Transverse colon (tissue), 4 donors: Measurements from ENCODE around the gene ULBP2.

Experiments used
- EP300 ChIP-seq: sonication (generic); formaldehyde crosslinking; IDR thresholded peaks from one replicate; pipeline ENCODE4 v1.6.1; 2017; ENCODE audit warnings: antibody characterized with exemption, low read depth
- POLR2A ChIP-seq: fragments of 450-650 bp; IDR thresholded peaks from one replicate; pipeline ENCODE4 v1.6.1; 2016; ENCODE audit warnings: antibody characterized with exemption, mild to moderate bottlenecking, moderate library complexity
- POLR2AphosphoS5 ChIP-seq, 3 donors: sonication (generic); formaldehyde crosslinking; IDR thresholded peaks; one replicate each; pipeline ENCODE4 v1.6.1; 2016; ENCODE audit warnings: antibody characterized with exemption in 3 of 3
- TF ChIP-seq, protein P1 (sequence below), 5 experiments: fragments of 200-600 bp in 3 of 5; fragments of 450-650 bp in 2 of 5; sonication (generic) in 3 of 5; IDR thresholded peaks; 1 replicate in 2 of 5; 2 replicates in 3 of 5; pipeline ENCODE4 v1.5.1; 2016 to 2017; ENCODE audit warnings: antibody characterized with exemption in 5 of 5, inconsistent platforms in 3 of 5, mild to moderate bottlenecking in 2 of 5, moderate library complexity in 1 of 5

DNA sequence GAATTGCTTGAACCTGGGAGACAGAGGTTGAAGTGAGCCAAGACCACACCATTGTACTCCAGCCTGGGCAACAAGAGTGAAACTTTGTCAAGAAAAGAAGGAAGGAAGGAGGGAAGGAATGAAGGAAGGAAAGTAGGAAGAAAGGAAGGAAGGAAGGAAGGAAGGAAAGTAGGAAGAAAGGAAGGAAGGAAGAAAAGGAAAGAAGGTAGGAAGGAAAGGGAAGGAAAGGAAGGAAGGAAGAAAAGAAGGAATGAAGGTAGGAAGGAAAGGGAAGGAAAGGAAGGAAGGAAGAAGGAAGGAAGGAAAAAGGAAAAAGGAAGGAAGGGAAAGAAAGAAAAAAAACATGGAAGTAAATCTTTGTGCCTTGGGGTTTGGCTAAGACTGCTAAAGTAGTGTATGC is 33.6 kb downstream of the ULBP2 start:
- TF ChIP-seq, protein P1, sequence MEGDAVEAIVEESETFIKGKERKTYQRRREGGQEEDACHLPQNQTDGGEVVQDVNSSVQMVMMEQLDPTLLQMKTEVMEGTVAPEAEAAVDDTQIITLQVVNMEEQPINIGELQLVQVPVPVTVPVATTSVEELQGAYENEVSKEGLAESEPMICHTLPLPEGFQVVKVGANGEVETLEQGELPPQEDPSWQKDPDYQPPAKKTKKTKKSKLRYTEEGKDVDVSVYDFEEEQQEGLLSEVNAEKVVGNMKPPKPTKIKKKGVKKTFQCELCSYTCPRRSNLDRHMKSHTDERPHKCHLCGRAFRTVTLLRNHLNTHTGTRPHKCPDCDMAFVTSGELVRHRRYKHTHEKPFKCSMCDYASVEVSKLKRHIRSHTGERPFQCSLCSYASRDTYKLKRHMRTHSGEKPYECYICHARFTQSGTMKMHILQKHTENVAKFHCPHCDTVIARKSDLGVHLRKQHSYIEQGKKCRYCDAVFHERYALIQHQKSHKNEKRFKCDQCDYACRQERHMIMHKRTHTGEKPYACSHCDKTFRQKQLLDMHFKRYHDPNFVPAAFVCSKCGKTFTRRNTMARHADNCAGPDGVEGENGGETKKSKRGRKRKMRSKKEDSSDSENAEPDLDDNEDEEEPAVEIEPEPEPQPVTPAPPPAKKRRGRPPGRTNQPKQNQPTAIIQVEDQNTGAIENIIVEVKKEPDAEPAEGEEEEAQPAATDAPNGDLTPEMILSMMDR (IDR thresholded peaks at IDR 0.05) = no peak
- no peak for TF ChIP-seq POLR2AphosphoS5 (IDR thresholded peaks at IDR 0.05)
- TF ChIP-seq POLR2A = no peak
- no peak for TF ChIP-seq EP300
